GM23338 (cell line): ENCODE results near the gene DET1.

Experiments used
- CREB1 ChIP-seq: fragments of 250-450 bp; sonication (Bioruptor Pico); IDR thresholded peaks from 2 replicates; pipeline ENCODE4 v1.5.0; 2020; ENCODE audit warnings: low read depth, mild to moderate bottlenecking, moderate library complexity
- ETS1 ChIP-seq: IDR thresholded peaks from 2 replicates; pipeline ENCODE4 v1.6.1; 2016; ENCODE audit warnings: antibody characterized with exemption
- EZH2 ChIP-seq: fragments of 200-600 bp; sonication (generic); IDR thresholded peaks from one replicate; pipeline ENCODE4 v1.8.0; 2017; ENCODE audit warnings: antibody characterized with exemption, mild to moderate bottlenecking, low read depth; ENCODE audit not compliant: unreplicated experiment
- EZH2phosphoT487 ChIP-seq: fragments of 200-600 bp; sonication (generic); IDR thresholded peaks from one replicate; pipeline ENCODE4 v1.8.1; 2018; ENCODE audit warnings: antibody characterized with exemption; ENCODE audit not compliant: unreplicated experiment
- JUNB ChIP-seq: IDR thresholded peaks from one replicate; pipeline ENCODE4 v1.6.1; 2016; ENCODE audit warnings: antibody characterized with exemption; ENCODE audit not compliant: unreplicated experiment
- NANOG ChIP-seq: IDR thresholded peaks from 2 replicates; pipeline ENCODE4 v1.6.1; 2016; ENCODE audit warnings: antibody characterized with exemption, borderline replicate concordance
- POLR2AphosphoS5 ChIP-seq: IDR thresholded peaks from 2 replicates; pipeline ENCODE4 v1.6.1; 2016; ENCODE audit warnings: antibody characterized with exemption, low read depth
- REST ChIP-seq: IDR thresholded peaks from one replicate; pipeline ENCODE4 v1.6.1; 2018; ENCODE audit warnings: antibody characterized with exemption; ENCODE audit not compliant: unreplicated experiment
- STAT1 ChIP-seq: IDR thresholded peaks from one replicate; pipeline ENCODE4 v1.6.1; 2016; ENCODE audit warnings: antibody characterized with exemption; ENCODE audit not compliant: unreplicated experiment
- ZNF114 ChIP-seq: fragments of 250-450 bp; sonication (Bioruptor Pico); IDR thresholded peaks from 2 replicates; pipeline ENCODE4 v1.5.0; 2020; ENCODE audit warnings: mild to moderate bottlenecking, moderate library complexity
- TF ChIP-seq, protein P1 (sequence below), 2 experiments: fragments of 200-600 bp in 1 of 2; sonication (generic) in 1 of 2; conservative IDR thresholded peaks; 2 replicates each; pipeline versions ENCODE4 v1.5.1 to v1.6.1; 2016 to 2017; ENCODE audit warnings: antibody characterized with exemption in 2 of 2, low read depth in 2 of 2, mild to moderate bottlenecking in 2 of 2, moderate library complexity in 1 of 2

DNA sequence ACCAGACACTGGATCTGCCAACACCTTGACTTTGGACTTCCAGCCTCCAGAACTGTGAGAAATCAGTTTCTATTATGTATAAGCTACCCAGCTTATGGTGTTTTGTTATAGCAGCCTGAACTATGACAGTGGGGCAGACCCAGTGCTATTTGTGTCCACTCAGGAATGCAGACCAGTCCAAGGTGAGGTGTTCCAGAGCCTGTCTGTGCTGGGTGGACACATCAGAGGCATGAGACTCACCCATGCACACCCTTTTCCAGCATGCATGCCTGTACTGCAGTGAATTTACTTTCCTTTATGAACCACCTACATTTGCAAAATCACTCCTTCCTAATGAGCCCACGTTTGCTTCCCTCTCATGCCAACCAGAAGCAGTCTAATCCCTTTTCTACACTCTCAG, 27.6 kb upstream of the DET1 start:
- TF ChIP-seq POLR2AphosphoS5 (no peak), CREB1 (CRISPR knock-in tag) (no peak), REST (no peak), EZH2 (no peak), JUNB (no peak), ZNF114 (no peak), ETS1 (no peak), EZH2phosphoT487 (no peak), NANOG (no peak), STAT1 (no peak)
- TF ChIP-seq, protein P1, sequence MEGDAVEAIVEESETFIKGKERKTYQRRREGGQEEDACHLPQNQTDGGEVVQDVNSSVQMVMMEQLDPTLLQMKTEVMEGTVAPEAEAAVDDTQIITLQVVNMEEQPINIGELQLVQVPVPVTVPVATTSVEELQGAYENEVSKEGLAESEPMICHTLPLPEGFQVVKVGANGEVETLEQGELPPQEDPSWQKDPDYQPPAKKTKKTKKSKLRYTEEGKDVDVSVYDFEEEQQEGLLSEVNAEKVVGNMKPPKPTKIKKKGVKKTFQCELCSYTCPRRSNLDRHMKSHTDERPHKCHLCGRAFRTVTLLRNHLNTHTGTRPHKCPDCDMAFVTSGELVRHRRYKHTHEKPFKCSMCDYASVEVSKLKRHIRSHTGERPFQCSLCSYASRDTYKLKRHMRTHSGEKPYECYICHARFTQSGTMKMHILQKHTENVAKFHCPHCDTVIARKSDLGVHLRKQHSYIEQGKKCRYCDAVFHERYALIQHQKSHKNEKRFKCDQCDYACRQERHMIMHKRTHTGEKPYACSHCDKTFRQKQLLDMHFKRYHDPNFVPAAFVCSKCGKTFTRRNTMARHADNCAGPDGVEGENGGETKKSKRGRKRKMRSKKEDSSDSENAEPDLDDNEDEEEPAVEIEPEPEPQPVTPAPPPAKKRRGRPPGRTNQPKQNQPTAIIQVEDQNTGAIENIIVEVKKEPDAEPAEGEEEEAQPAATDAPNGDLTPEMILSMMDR (conservative IDR thresholded peaks at IDR 0.05; ENCODE audit: low read depth in 2 of 2): no peak
